Prostate gland (tissue), 2 donors: ENCODE data around the gene KIF5B.

Experiments used
- CTCF ChIP-seq, 4 experiments: fragments of 200-600 bp in 2 of 4; fragments of 450-650 bp in 2 of 4; sonication (generic) in 2 of 4; IDR thresholded peaks; 1 replicate in 3 of 4; 2 replicates in 1 of 4; pipeline ENCODE4 v1.5.1; 2016 to 2019; ENCODE audit warnings: antibody characterized with exemption in 4 of 4, mild to moderate bottlenecking in 2 of 4, moderate library complexity in 2 of 4
- POLR2A ChIP-seq: fragments of 450-650 bp; IDR thresholded peaks from one replicate; pipeline ENCODE4 v1.6.1; 2016; ENCODE audit warnings: antibody characterized with exemption, mild to moderate bottlenecking

- TF ChIP-seq CTCF (IDR thresholded peaks at IDR 0.05) (no peak), POLR2A (no peak)
Measured at GRCh38 chr10:32051926-32052325, 4.3 kb downstream of the KIF5B start.
